ENCODE measurements around the gene SLC2A4RG. TPM values are rescaled to one million over a fixed set of nuclear protein-coding genes. Genes with fewer than 3 reads are reported as not detected.
"Not testable (repeated sequence)": the region's sequence is repeated elsewhere in the genome, so short reads cannot be mapped to it uniquely, and the experiment has no call there.

Gene SLC2A4RG
- polyA plus RNA-seq, 2 donors = 43.8 to 77.5 TPM

DNA sequence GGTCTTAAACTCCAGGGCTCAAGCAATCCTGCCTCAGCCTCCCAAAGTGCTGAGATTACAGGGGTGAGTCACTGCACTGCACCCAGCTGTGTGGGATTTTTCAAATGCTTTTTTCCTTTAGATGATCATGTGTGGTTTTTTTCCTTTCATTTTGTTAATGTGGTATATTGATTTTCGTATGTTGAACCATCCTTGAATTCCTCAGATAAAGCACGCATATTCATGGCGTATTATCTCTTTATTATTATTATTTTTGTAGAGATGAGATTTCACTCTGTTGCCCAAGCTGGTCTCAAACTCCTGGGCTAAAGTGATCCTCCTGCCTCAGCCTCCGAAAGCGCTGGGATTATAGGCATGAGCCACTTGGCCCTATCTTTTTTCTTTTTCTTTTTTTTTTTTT is 24.7 kb upstream of the SLC2A4RG start:
- 98 to 100% methylated on average over 5 of the region's 5 CpGs for WGBS, 2 donors
- H3K4me1 ChIP-seq (ENCODE audit: control insufficient read depth in 2 of 2, insufficient read depth in 2 of 2, low read length in 1 of 2) = no peaks in the 10 kb centered on the region
- H3K9me3 ChIP-seq (ENCODE audit: control insufficient read depth in 2 of 2, insufficient read depth in 1 of 2, low read depth in 1 of 2, low read length in 1 of 2) = peaks cover 0 to 2% of the 10 kb centered on the region in 2 donors
- H3K27ac ChIP-seq (ENCODE audit: low read depth in 2 of 2, low read length in 1 of 2) = no peak overlapping the region
- no peaks in the 10 kb centered on the region for H3K27me3 ChIP-seq (ENCODE audit: control insufficient read depth in 1 of 2, insufficient read depth in 2 of 2, low read length in 2 of 2)
- H3K4me3 ChIP-seq (ENCODE audit: low read depth in 1 of 2, low read length in 2 of 2) = no peak overlapping the region
- peaks cover 0 to 5% of the 10 kb centered on the region in 2 donors for H3K36me3 ChIP-seq (ENCODE audit: control insufficient read depth in 2 of 2, insufficient read depth in 2 of 2, low read length in 1 of 2)

DNA sequence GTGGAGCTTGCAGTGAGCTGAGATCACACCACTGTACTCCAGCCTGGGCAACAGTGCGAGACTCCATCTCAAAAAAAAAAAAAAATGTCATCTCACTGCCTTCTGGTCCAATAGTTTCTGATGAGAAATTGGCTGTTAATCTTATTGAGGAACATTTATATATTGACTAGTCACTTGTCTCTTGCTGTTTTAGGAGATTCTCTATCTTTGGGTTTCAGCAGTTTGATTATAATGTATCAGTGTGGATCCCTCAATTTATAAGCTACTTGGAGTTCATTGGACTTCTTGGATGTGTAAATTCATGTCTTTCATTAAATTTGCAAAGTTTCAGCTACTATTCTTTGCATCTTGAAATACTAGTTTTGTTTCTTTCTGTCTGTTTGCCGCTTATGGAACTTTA is 20.6 kb upstream of the SLC2A4RG start:
- no peak overlapping the region for H3K4me3 ChIP-seq (ENCODE audit: low read depth in 1 of 2, low read length in 2 of 2)
- no peaks in the 10 kb centered on the region for H3K4me1 ChIP-seq (ENCODE audit: control insufficient read depth in 2 of 2, insufficient read depth in 2 of 2, low read length in 1 of 2)
- WGBS, 2 donors = 99 to 100% methylated on average over 2 of the region's 2 CpGs
- H3K9me3 ChIP-seq (ENCODE audit: control insufficient read depth in 2 of 2, insufficient read depth in 1 of 2, low read depth in 1 of 2, low read length in 1 of 2) = peaks cover 0 to 2% of the 10 kb centered on the region in 2 donors
- peaks cover 0 to 4% of the 10 kb centered on the region in 2 donors for H3K36me3 ChIP-seq (ENCODE audit: control insufficient read depth in 2 of 2, insufficient read depth in 2 of 2, low read length in 1 of 2)
- H3K27me3 ChIP-seq (ENCODE audit: control insufficient read depth in 1 of 2, insufficient read depth in 2 of 2, low read length in 2 of 2) = no peaks in the 10 kb centered on the region
- H3K27ac ChIP-seq (ENCODE audit: low read depth in 2 of 2, low read length in 1 of 2) = no peak overlapping the region

DNA sequence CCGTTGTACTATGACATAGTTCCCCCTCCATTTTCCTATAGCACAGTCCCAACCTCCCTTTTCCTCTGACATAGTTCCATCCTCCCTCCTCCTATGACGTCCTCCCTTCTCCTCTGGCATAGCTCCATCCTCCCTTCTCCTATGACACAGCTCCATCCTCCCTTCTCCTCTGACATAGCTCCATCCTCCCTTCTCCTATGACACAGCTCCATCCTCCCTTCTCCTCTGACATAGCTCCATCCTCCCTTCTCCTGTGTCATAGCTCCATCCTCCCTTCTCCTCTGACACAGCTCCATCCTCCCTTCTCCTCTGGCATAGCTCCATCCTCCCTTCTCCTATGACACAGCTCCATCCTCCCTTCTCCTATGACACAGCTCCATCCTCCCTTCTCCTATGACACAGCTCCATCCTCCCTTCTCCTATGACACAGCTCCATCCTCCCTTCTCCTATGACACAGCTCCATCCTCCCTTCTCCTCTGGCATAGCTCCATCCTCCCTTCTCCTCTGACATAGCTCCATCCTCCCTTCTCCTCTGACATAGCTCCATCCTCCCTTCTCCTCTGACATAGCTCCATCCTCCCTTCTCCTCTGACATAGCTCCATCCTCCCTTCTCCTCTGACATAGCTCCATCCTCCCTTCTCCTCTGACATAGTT is 16.5 kb upstream of the SLC2A4RG start:
- H3K4me3 ChIP-seq (ENCODE audit: low read depth in 1 of 2, low read length in 2 of 2); H3K4me1 ChIP-seq (ENCODE audit: control insufficient read depth in 2 of 2, insufficient read depth in 2 of 2, low read length in 1 of 2); H3K27ac ChIP-seq (ENCODE audit: low read depth in 2 of 2, low read length in 1 of 2); H3K27me3 ChIP-seq (ENCODE audit: control insufficient read depth in 1 of 2, insufficient read depth in 2 of 2, low read length in 2 of 2); H3K36me3 ChIP-seq (ENCODE audit: control insufficient read depth in 2 of 2, insufficient read depth in 2 of 2, low read length in 1 of 2); H3K9me3 ChIP-seq (ENCODE audit: control insufficient read depth in 2 of 2, insufficient read depth in 1 of 2, low read depth in 1 of 2, low read length in 1 of 2): not testable (repeated sequence)
- WGBS, 2 donors = 74 to 82% methylated on average over 2 of the region's 2 CpGs

DNA sequence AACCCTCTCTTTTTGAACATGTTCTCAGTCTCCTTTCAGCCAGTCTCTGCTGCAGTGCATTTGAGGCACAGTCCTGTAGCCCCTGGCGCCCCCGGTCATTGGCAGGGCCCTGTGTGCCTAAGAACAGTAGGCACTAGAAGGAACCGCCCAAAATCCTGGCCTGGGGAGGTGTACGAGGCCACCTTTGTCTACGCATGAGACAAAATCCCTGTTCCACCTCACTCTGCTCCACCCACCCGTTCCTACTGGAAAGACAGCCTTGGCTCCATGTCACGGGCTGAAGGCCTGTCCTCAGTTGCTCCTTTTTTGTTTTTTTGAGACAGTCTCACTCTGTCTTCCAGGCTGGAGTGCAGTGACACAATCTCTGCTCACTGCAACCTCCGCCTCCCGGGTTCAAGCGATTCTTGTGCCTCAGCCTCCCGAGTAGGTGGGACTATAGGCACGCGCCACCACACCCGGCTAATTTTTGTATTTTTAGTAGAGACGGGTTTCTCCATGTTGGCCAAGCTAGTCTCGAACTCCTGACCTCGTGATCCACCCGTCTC is 9.3 kb upstream of the SLC2A4RG start:
- H3K36me3 ChIP-seq (ENCODE audit: control insufficient read depth in 2 of 2, insufficient read depth in 2 of 2, low read length in 1 of 2) = peaks cover 0 to 34% of the 10 kb centered on the region in 2 donors

DNA sequence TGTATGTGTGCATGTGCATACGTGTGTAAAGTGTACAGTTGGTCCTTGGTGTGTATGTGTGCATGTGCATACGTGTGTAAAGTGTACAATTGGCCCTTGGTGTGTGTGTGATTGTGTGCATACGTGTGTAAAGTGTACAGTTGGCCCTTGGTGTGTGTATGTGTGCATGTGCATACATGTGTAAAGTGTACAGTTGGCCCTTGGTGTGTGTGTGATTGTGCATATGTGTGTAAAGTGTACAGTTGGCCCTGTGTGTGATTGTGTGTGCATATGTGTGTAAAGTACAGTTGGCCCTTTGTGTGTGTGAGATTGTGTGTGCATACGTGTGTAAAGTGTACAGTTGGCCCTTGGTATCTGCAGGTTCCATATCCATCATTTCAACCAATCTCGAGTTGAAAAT is 8.2 kb upstream of the SLC2A4RG start:
- no peaks in the 10 kb centered on the region for H3K27me3 ChIP-seq (ENCODE audit: control insufficient read depth in 1 of 2, insufficient read depth in 2 of 2, low read length in 2 of 2)
- 75 to 78% methylated on average over 5 of the region's 5 CpGs for WGBS, 2 donors
- H3K4me1 ChIP-seq (ENCODE audit: control insufficient read depth in 2 of 2, insufficient read depth in 2 of 2, low read length in 1 of 2) = peaks cover 0 to 17% of the 10 kb centered on the region in 2 donors
- H3K9me3 ChIP-seq (ENCODE audit: control insufficient read depth in 2 of 2, insufficient read depth in 1 of 2, low read depth in 1 of 2, low read length in 1 of 2) = no peaks in the 10 kb centered on the region
- no peak overlapping the region for H3K27ac ChIP-seq (ENCODE audit: low read depth in 2 of 2, low read length in 1 of 2)
- H3K4me3 ChIP-seq (ENCODE audit: low read depth in 1 of 2, low read length in 2 of 2) = no peak overlapping the region
- peaks cover 0 to 39% of the 10 kb centered on the region in 2 donors for H3K36me3 ChIP-seq (ENCODE audit: control insufficient read depth in 2 of 2, insufficient read depth in 2 of 2, low read length in 1 of 2)

More for the DNA sequence above, 9.3 kb upstream of the SLC2A4RG start:
- WGBS, 2 donors = 85 to 90% methylated on average over 18 of the region's 18 CpGs
- not testable (repeated sequence) for H3K4me3 ChIP-seq (ENCODE audit: low read depth in 1 of 2, low read length in 2 of 2); H3K9me3 ChIP-seq (ENCODE audit: control insufficient read depth in 2 of 2, insufficient read depth in 1 of 2, low read depth in 1 of 2, low read length in 1 of 2); H3K27ac ChIP-seq (ENCODE audit: low read depth in 2 of 2, low read length in 1 of 2); H3K27me3 ChIP-seq (ENCODE audit: control insufficient read depth in 1 of 2, insufficient read depth in 2 of 2, low read length in 2 of 2)
- peaks cover 0 to 13% of the 10 kb centered on the region in 2 donors for H3K4me1 ChIP-seq (ENCODE audit: control insufficient read depth in 2 of 2, insufficient read depth in 2 of 2, low read length in 1 of 2)

DNA sequence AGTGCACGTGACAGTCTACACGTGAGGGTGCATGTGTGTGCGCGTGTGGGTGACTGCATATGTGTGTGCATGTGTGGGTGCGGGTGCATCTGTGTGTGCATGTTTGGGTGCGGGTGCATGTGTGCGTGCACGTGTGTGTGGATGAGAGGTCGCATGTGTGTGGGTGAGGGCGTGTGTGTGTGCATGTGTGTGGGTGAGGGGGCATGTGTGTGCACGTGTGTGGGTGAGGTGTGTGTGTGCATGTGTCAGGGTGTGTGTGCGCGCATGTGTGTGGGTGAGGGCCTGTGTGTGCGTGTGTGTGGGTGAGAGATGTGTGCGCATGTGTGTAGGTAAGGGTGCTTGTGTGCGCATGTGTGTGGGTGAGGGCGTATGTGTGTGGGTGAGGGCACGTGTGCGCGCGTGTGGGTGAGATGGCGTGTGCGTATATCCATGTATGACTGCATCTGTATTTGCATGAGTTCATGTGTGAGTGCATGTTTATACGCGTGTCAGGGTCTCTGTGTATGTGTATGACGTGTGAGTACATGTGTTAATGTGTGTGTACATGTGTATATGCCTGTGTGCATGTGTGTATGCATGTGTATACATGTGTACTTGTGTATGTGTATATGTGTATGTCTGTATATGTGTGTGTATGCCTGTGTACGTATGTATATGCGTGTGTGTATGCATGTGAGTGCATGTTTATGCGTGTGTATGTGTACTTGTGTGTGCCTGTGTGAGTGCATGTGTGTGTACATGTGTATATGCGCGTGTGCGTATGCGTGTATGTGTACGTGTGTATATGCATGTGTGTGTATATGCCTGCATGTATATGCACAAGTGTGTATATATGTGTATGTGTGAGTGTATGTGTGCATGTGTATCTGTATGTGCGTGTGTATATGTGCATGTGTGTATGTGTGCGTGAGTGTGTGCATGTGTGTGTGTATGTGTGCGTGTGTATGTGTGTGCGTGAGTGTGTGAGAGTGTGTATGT is 7.2 kb upstream of the SLC2A4RG start:
- Histone ChIP-seq H3K9me3 (ENCODE audit: control insufficient read depth in 2 of 2, insufficient read depth in 1 of 2, low read depth in 1 of 2, low read length in 1 of 2) (no peaks in the 10 kb centered on the region), H3K27ac (ENCODE audit: low read depth in 2 of 2, low read length in 1 of 2) (no peak overlapping the region), H3K4me3 (ENCODE audit: low read depth in 1 of 2, low read length in 2 of 2) (no peak overlapping the region), H3K27me3 (ENCODE audit: control insufficient read depth in 1 of 2, insufficient read depth in 2 of 2, low read length in 2 of 2) (no peaks in the 10 kb centered on the region), H3K36me3 (ENCODE audit: control insufficient read depth in 2 of 2, insufficient read depth in 2 of 2, low read length in 1 of 2) (peaks cover 0 to 39% of the 10 kb centered on the region in 2 donors), H3K4me1 (ENCODE audit: control insufficient read depth in 2 of 2, insufficient read depth in 2 of 2, low read length in 1 of 2) (peaks cover 0 to 27% of the 10 kb centered on the region in 2 donors)
- WGBS, 2 donors = 87 to 89% methylated on average over 38 of the region's 38 CpGs

DNA sequence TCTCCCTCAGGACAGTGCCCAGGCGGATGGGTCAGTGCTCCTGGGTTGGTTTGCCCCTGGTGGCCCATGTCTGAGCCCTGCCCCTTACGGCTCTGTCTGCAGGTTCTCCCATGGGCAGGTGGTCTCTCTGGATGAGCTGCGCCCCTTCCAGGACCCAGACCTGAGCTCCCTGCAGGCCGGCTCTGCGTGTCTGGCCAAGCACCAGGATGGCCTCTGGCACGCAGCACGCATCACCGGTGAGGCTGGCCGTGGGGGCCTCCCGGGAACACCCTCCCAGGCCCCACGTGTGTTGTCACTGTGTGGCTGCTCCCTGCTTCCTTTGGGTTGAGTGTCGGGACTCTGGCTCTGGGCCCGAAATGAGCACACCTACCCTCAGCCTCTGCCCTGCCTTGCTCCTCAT is 6.5 kb upstream of the SLC2A4RG start:
- no peak overlapping the region for H3K4me3 ChIP-seq (ENCODE audit: low read depth in 1 of 2, low read length in 2 of 2)
- no peaks in the 10 kb centered on the region for H3K9me3 ChIP-seq (ENCODE audit: control insufficient read depth in 2 of 2, insufficient read depth in 1 of 2, low read depth in 1 of 2, low read length in 1 of 2)
- H3K36me3 ChIP-seq (ENCODE audit: control insufficient read depth in 2 of 2, insufficient read depth in 2 of 2, low read length in 1 of 2) = peaks cover 0 to 39% of the 10 kb centered on the region in 2 donors
- no peak overlapping the region for H3K27ac ChIP-seq (ENCODE audit: low read depth in 2 of 2, low read length in 1 of 2)
- WGBS, 2 donors = 91 to 95% methylated on average over 13 of the region's 13 CpGs
- peaks cover 1 to 31% of the 10 kb centered on the region in 2 donors for H3K4me1 ChIP-seq (ENCODE audit: control insufficient read depth in 2 of 2, insufficient read depth in 2 of 2, low read length in 1 of 2)
- no peaks in the 10 kb centered on the region for H3K27me3 ChIP-seq (ENCODE audit: control insufficient read depth in 1 of 2, insufficient read depth in 2 of 2, low read length in 2 of 2)

DNA sequence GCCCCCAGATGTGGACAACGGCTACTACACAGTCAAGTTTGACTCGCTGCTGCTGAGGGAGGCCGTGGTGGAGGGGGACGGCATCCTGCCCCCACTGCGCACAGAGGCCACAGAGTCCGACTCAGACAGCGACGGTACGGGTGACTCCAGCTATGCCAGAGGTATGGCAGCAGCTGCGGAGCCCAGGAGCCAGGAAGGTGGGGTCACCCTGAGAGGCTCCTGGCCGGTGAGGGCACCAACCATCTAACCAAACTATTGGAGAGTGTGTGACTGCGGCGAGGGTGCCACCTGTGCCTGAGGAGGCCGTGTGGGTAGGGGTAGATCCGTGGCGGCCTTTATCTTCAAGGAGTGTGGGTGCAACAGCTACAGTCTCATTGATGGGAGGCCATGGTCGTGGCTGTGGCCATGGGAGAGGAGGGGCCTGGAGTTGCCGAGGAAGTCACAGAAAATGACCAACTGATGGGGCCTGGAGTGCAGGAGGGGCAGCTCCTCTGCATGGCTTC is 5.9 kb upstream of the SLC2A4RG start:
- Histone ChIP-seq H3K9me3 (ENCODE audit: control insufficient read depth in 2 of 2, insufficient read depth in 1 of 2, low read depth in 1 of 2, low read length in 1 of 2) (no peaks in the 10 kb centered on the region), H3K27ac (ENCODE audit: low read depth in 2 of 2, low read length in 1 of 2) (no peak overlapping the region), H3K27me3 (ENCODE audit: control insufficient read depth in 1 of 2, insufficient read depth in 2 of 2, low read length in 2 of 2) (no peaks in the 10 kb centered on the region), H3K36me3 (ENCODE audit: control insufficient read depth in 2 of 2, insufficient read depth in 2 of 2, low read length in 1 of 2) (peaks cover 0 to 39% of the 10 kb centered on the region in 2 donors), H3K4me3 (ENCODE audit: low read depth in 1 of 2, low read length in 2 of 2) (no peak overlapping the region), H3K4me1 (ENCODE audit: control insufficient read depth in 2 of 2, insufficient read depth in 2 of 2, low read length in 1 of 2) (peaks cover 4 to 34% of the 10 kb centered on the region in 2 donors)
- 92 to 95% methylated on average over 18 of the region's 18 CpGs for WGBS, 2 donors

DNA sequence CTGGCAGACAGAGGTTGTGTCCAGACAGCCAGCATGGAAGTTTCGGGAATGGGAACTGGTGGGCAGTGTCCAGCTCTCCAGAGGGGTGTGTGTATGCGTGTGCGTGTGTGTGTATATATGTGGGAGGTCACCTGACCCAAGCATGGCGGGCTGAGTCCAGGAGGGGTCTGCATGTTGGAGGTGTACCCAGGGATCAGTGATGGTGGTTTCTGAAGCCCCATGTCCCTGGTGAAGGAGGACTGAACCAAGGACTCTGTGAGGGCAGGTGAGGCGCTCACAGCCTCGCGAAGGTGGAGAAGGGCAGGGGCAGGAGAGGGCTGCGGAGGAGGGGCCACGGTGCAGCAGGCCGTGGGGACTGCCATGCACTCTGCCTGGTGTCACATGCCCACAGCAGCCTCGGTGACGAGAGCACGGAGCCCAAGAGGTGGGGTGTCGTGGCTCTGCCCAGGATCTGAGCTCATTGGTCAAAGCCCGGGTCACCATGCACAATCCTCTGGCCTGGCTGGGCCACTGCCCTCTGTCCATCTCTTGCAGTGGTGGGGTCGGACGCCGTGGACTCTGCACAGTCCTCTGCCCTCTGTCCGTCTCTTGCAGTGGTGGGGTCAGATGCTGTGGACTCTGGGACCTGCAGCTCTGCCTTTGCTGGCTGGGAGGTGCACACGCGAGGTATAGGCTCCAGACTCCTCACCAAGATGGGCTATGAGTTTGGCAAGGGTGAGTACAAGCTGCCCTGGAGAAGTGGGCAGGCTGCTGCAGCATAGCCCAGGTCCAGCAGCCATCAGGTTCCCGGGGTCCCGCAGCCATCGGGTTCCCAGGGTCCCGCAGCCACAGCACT is 5.2 kb upstream of the SLC2A4RG start:
- no peaks in the 10 kb centered on the region for H3K27me3 ChIP-seq (ENCODE audit: control insufficient read depth in 1 of 2, insufficient read depth in 2 of 2, low read length in 2 of 2)
- no peak overlapping the region for H3K27ac ChIP-seq (ENCODE audit: low read depth in 2 of 2, low read length in 1 of 2)
- peaks cover 6 to 36% of the 10 kb centered on the region in 2 donors for H3K4me1 ChIP-seq (ENCODE audit: control insufficient read depth in 2 of 2, insufficient read depth in 2 of 2, low read length in 1 of 2)
- no peaks in the 10 kb centered on the region for H3K9me3 ChIP-seq (ENCODE audit: control insufficient read depth in 2 of 2, insufficient read depth in 1 of 2, low read depth in 1 of 2, low read length in 1 of 2)
- WGBS, 2 donors = 87 to 91% methylated on average over 23 to 25 of the region's 25 CpGs
- H3K4me3 ChIP-seq (ENCODE audit: low read depth in 1 of 2, low read length in 2 of 2) = no peak overlapping the region
- peaks cover 0 to 39% of the 10 kb centered on the region in 2 donors for H3K36me3 ChIP-seq (ENCODE audit: control insufficient read depth in 2 of 2, insufficient read depth in 2 of 2, low read length in 1 of 2)
